GM12865 (cell line): ENCODE measurements around the gene KCNT1.

Source experiments
- DNase-seq: peaks from one replicate; pipeline ENCODE4 v3.0.0; 2010; ENCODE audit warnings: low read depth
- H3K4me3 ChIP-seq: 2 replicates; pipeline ENCODE4 v1.5.1; 2011; ENCODE audit warnings: mild to moderate bottlenecking, low read depth, low read length, control low read depth
- CTCF ChIP-seq: IDR thresholded peaks from 2 replicates; pipeline ENCODE4 v1.5.1; 2011; ENCODE audit warnings: low read length, control low read depth, low read depth, inconsistent platforms; ENCODE audit not compliant: insufficient read depth; ENCODE audit errors: missing control alignments

KCNT1 gene

GRCh38 chr9:135810806-135811575 is 109.0 kb downstream of the KCNT1 start:
- TF ChIP-seq CTCF = no peak
- DNase-seq = no peak
- no peak overlapping the region for H3K4me3 ChIP-seq

- no peak overlapping the region for H3K4me3 ChIP-seq
- TF ChIP-seq CTCF = no peak
- DNase-seq = no peak
Observed at GRCh38 chr9:135811801-135812200, 109.8 kb downstream of the KCNT1 start.

- DNase-seq = no peak
- H3K4me3 ChIP-seq = no peak overlapping the region
- no peak for TF ChIP-seq CTCF
Observed at GRCh38 chr9:135812961-135813360, 111.0 kb downstream of the KCNT1 start.

DNA sequence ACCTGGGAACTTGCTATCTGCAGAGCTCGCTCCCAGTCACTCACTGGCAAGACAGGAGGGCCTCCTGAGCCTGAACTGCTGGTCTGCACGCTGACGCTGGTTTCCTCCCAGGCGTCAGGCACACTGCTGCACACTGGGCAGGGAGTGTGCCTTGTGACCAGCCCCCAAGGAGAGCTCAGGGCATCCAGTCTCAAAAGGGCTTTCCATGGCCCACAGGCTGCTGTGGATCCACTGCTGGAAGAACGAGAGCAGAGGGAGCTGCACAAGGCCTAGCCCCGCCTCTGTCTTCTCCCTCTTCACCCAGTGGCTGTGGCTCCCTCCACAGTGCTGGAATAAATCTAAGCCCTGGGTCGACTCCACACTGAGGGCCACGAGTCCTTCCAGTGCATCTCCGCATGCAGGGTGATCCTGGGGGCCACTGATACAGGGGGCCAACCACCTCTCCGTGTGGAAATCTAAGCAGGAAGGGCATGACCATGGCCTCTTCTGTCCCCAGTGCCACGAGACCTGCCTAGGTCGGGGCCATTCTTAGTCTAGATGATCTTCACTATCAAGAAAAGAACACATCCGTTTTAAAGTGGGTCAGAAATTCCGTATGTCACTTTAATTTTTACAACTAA is 111.8 kb downstream of the KCNT1 start:
- no peak for TF ChIP-seq CTCF
- no peak overlapping the region for H3K4me3 ChIP-seq
- DNase-seq = no peak

- H3K4me3 ChIP-seq = no peak overlapping the region
- TF ChIP-seq CTCF = no peak
- DNase-seq = no peak
Observed at GRCh38 chr9:135814421-135815095, 112.6 kb downstream of the KCNT1 start.

DNA sequence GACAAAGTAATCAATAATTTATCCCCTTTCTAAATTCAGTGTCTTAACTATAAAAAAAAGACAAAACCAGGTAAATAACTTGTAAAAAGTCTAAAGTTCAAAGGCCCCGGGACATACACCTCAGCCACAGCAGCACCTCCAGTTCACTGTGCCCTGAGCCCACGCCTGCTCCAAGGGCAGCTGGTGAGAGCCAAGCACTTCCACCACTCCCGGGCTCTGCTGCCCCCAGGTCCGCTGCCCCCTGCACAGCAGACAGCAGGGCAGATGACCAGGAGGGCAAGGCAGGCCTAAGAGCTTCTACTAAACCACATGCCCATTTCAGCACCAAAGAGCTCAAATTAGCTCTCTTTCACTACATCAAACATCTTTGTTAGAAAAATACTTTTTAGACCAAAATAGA is 113.4 kb downstream of the KCNT1 start:
- no peak for DNase-seq
- TF ChIP-seq CTCF = no peak
- no peak overlapping the region for H3K4me3 ChIP-seq
